Glutamatergic neuron (in vitro differentiated cells): ENCODE measurements around the gene NDUFA11. TPM values are rescaled to one million over a fixed set of nuclear protein-coding genes. Genes with fewer than 3 reads are reported as not detected.
"Not testable (repeated sequence)": the region's sequence is repeated elsewhere in the genome, so short reads cannot be mapped to it uniquely, and the experiment has no call there.

Source experiments
- DNase-seq: peaks from one replicate; pipeline ENCODE4 v3.0.0; 2022
- H3K27ac Mint-ChIP-seq: one replicate; pipeline ENCODE4 v1.8.0; 2020; ENCODE audit warnings: mild to moderate bottlenecking, mixed read lengths, inconsistent platforms; ENCODE audit not compliant: unreplicated experiment
- H3K27me3 Mint-ChIP-seq: one replicate; pipeline ENCODE4 v1.8.0; 2020; ENCODE audit warnings: mild to moderate bottlenecking, moderate library complexity, mixed read lengths, inconsistent platforms; ENCODE audit not compliant: unreplicated experiment
- H3K36me3 Mint-ChIP-seq: one replicate; pipeline ENCODE4 v1.8.0; 2020; ENCODE audit warnings: mild to moderate bottlenecking, mixed read lengths, inconsistent platforms; ENCODE audit not compliant: unreplicated experiment
- H3K4me1 Mint-ChIP-seq: one replicate; pipeline ENCODE4 v1.8.0; 2020; ENCODE audit warnings: mild to moderate bottlenecking, low read depth, mixed read lengths, inconsistent platforms; ENCODE audit not compliant: unreplicated experiment
- H3K4me3 Mint-ChIP-seq: one replicate; pipeline ENCODE4 v1.8.0; 2020; ENCODE audit warnings: mild to moderate bottlenecking, mixed read lengths, inconsistent platforms; ENCODE audit not compliant: unreplicated experiment
- H3K9me3 Mint-ChIP-seq: one replicate; pipeline ENCODE4 v1.8.0; 2020; ENCODE audit warnings: mild to moderate bottlenecking, moderate library complexity, mixed read lengths, inconsistent platforms; ENCODE audit not compliant: unreplicated experiment
- total RNA-seq: library from RNA; stranded (reverse); fragmentation: NEBNext Ultra II Directional; extraction: Animal tissue kit (Norgen Biotek cat#: 25700); gene quantifications from one replicate; pipeline ENCODE4 v1.2.1, GENCODE V29; 2021; ENCODE audit not compliant: unreplicated experiment
- TF ChIP-seq, protein P1 (sequence below): fragments of 200-600 bp; sonication (generic); IDR thresholded peaks from one replicate; pipeline ENCODE4 v1.5.0; 2021; ENCODE audit not compliant: partially characterized antibody, unreplicated experiment

Gene NDUFA11
- total RNA-seq, 1 donor from 2014 or later: 193 TPM

DNA sequence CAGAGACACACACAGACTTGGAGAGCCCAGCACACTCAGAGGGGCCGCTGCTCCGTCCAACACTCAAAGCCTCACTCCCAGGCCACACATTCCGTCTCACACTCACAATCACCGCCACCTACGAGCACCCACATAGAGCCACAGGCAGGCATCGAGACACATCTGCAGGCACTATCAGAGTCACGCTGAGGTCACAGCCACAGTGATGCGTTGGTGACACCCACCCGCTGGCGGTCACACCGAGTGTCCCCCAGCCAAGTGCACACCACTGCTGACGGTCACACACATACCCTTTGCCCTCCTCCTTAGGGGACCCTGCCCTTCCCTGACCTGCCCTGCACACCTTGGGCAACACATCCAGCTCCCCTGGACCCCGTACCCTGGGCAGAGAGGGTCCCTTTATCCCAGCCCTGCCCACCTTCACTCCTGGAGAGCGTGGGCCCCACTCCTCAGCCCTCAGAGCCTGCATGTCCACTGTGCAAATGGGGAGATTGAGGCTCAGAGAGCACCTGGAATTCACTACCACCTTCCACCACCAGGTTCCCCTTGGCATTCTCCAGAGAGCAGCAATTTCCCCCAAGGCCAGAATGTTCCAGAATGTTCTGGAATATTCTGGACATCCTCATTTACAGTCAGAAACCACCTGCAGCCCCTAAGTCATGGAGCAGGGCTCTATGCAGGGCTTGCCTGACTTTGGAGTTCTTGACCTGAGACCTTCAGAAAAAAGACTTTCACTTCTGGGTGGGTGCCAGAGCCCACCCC is 38.7 kb downstream of the NDUFA11 start:
- Mint-ChIP-seq H3K27me3 (peaks cover 10% of the 10 kb centered on the region), H3K27ac (no peak overlapping the region), H3K4me3 (no peak overlapping the region), H3K36me3 (no peaks in the 10 kb centered on the region), H3K9me3 (peaks cover 4% of the 10 kb centered on the region), H3K4me1 (no peaks in the 10 kb centered on the region)
- TF ChIP-seq, protein P1, sequence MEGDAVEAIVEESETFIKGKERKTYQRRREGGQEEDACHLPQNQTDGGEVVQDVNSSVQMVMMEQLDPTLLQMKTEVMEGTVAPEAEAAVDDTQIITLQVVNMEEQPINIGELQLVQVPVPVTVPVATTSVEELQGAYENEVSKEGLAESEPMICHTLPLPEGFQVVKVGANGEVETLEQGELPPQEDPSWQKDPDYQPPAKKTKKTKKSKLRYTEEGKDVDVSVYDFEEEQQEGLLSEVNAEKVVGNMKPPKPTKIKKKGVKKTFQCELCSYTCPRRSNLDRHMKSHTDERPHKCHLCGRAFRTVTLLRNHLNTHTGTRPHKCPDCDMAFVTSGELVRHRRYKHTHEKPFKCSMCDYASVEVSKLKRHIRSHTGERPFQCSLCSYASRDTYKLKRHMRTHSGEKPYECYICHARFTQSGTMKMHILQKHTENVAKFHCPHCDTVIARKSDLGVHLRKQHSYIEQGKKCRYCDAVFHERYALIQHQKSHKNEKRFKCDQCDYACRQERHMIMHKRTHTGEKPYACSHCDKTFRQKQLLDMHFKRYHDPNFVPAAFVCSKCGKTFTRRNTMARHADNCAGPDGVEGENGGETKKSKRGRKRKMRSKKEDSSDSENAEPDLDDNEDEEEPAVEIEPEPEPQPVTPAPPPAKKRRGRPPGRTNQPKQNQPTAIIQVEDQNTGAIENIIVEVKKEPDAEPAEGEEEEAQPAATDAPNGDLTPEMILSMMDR: peak; percentile 48
- DNase-seq: no peak

DNA sequence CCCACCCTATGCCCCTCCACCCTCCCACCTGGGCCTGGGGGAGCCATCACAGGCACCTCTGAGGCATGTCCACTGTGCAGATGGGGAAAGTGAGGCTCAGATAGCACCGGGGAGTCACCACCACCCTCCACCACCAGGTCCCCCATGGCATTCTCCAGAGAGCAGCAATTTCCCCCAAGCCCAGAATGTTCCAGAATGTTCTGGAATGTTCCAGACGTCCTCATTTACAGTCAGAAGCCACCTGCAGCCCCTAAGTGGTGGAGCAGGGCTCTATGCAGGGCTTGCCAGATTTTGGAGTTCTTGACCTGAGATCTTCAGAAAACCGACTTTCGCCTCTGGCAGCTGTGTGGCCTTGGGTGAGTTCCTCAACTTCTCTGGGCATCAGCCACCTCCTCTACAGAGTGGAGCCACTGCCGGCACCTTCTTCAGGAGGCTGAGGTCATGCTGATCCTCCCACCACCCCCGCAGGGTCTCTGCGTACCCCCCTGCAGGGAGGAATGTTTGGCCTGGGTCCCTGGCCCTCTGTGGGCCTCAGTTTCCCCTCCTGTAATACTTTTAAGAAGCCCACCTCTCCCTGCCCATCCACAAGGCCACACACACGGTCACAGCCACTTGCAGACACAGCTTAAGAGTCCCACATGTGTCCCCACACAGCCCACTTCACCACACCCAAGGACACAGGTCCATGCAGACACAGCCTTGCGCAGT is 39.4 kb downstream of the NDUFA11 start:
- peaks cover 12% of the 10 kb centered on the region for H3K27me3 Mint-ChIP-seq
- no peaks in the 10 kb centered on the region for H3K36me3 Mint-ChIP-seq
- no peak overlapping the region for H3K27ac Mint-ChIP-seq
- H3K9me3 Mint-ChIP-seq: peaks cover 4% of the 10 kb centered on the region
- TF ChIP-seq, protein P1: no peak
- no peak overlapping the region for H3K4me3 Mint-ChIP-seq
- no peak for DNase-seq
- no peaks in the 10 kb centered on the region for H3K4me1 Mint-ChIP-seq

DNA sequence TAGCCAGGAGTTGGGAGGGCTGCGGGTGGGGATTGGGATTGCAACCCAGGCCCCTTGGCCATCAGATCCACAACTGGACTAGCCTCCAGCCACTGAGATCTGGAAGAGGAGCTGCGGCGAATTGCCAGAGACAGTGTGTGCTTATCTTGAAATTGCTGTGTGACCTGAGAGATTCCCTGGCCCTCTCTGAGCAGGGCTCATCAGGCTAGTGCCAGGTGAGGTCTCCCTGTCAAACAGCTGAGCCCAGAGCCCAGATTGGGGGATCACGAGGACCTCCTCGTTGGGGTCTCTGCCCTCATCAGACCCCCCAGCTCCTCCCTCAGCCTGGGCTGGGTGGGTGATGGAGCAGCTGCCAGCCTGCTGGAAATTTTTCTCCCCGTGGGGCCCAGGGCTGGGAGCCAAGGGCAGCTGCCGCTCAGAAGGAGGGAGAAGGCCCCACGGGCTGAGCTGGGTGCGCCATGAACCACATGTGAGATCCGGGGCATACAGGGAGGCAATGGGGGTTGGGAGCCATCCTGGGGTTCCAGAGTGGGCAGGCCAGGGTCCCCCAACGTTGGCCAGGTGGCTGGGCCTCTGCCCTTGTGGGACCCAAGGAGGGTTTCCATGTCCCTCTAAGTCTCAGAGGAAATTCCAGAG is 40.4 kb downstream of the NDUFA11 start:
- H3K4me1 Mint-ChIP-seq: no peaks in the 10 kb centered on the region
- H3K9me3 Mint-ChIP-seq: peaks cover 4% of the 10 kb centered on the region
- TF ChIP-seq, protein P1: no peak
- no peak overlapping the region for H3K27ac Mint-ChIP-seq
- no peak for DNase-seq
- no peaks in the 10 kb centered on the region for H3K36me3 Mint-ChIP-seq
- peaks cover 12% of the 10 kb centered on the region for H3K27me3 Mint-ChIP-seq
- no peak overlapping the region for H3K4me3 Mint-ChIP-seq

DNA sequence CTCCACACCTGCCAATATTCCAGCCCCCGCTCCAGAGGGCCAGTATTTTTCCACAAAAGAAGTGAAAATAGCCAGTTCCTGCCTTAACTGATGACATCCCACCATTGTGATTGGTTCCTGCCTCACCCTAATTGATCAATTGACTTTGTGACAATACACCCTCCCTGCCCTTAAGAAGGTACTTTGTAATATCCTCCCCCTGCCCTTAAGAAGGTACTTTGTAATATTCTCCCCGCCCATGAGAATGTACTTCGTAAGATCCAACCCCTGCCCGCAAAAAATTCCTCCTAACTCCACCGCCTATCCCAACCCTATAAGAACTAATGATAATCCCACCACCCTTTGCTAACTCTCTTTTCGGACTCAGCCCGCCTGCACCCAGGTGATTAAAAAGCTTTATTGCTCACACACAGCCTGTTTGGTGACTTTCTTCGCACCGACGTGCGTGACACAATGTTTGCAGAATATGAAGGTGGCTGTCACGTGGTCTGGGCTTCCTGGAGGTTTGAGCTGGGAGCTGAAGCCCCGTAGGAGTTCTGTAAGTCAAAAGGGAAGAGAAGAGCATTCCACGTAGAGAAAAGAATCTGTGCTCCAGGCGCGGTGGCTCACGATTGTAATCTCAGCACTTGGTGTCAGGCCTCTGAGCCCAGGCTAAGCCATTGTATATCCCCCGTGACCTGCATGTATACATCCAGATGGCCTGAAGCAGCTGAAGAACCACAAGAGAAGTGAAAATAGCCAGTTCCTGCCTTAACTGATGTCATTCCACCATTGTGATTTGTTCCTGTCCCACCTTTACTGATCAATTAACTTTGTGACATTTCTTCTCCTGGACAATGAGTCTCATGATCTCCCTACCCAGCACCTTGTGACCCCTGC is 46.1 kb downstream of the NDUFA11 start:
- TF ChIP-seq, protein P1: no peak
- H3K4me3 Mint-ChIP-seq: no peak overlapping the region
- peaks cover 4% of the 10 kb centered on the region for H3K27me3 Mint-ChIP-seq
- H3K27ac Mint-ChIP-seq: no peak overlapping the region
- no peaks in the 10 kb centered on the region for H3K4me1 Mint-ChIP-seq
- no peaks in the 10 kb centered on the region for H3K36me3 Mint-ChIP-seq
- DNase-seq: no peak
- no peaks in the 10 kb centered on the region for H3K9me3 Mint-ChIP-seq

DNA sequence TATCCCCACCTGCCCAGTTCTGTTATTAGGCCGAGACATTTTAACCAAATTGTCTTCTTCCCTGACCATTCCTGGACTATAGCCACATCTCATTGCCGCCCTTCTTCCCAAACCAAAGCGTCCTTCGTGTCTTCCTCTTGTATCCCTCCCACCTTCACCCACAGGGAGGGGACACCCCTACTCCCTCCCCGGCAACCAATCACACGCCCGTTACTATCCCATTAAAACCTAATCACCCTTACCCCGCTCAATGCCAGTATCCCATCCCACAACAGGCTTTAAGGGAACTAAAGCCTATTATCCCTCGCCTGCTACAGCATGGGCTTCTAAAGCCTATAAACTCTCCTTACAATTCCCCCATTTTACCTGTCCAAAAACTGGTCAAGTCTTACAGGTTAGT is 48.4 kb downstream of the NDUFA11 start:
- not testable (repeated sequence) for H3K4me1 Mint-ChIP-seq, H3K9me3 Mint-ChIP-seq, H3K27me3 Mint-ChIP-seq, H3K4me3 Mint-ChIP-seq, DNase-seq, H3K36me3 Mint-ChIP-seq, H3K27ac Mint-ChIP-seq

DNA sequence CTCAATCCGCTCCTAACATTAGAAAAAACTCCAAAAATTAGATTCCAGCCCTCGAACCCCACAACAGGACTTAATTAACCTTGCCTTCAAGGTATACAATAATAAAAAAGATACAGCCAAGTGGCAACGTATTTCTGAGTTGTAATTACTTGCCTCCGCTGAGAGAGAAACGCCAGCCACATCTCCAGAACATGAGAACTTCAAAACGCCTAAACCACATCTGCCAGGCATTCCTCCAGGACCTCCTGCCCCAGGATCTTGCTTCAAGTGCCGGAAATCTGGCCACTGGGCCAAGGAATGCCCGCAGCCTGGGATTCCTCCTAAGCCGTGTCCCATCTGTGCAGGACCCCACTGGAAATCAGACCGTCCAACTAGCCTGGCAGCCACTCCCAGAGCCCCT is 49.5 kb downstream of the NDUFA11 start:
- not testable (repeated sequence) for H3K27ac Mint-ChIP-seq, H3K4me3 Mint-ChIP-seq

More for the DNA sequence above, 49.5 kb downstream of the NDUFA11 start:
- H3K36me3 Mint-ChIP-seq, H3K4me1 Mint-ChIP-seq, DNase-seq, H3K27me3 Mint-ChIP-seq, H3K9me3 Mint-ChIP-seq: not testable (repeated sequence)
